H1 (cell line): ENCODE measurements around the gene TATDN2. TPM values are rescaled to one million over a fixed set of nuclear protein-coding genes. Genes with fewer than 3 reads are reported as not detected.

Source experiments
- CTCF ChIA-PET: fragments of 300-600 bp; sonication (Branson Sonifier 250); formaldehyde crosslinking; loops from one replicate; lab custom pipeline; 2021; ENCODE audit not compliant: partially characterized antibody; lab: Charles Lee
- POLR2A ChIA-PET: fragments of 300-600 bp; sonication (Branson Sonifier 250); formaldehyde crosslinking; loops from one replicate; lab custom pipeline; 2021; ENCODE audit warnings: inconsistent platforms; ENCODE audit not compliant: partially characterized antibody; lab: Charles Lee
- DNase-seq, 2 experiments: peaks; one replicate each; pipeline versions ENCODE4 v3.0.0 to v3.0.0-alpha.2; 2010 to 2022; ENCODE audit warnings: low spot score in 2 of 2, low read depth in 1 of 2, mixed read lengths in 1 of 2
- FAIRE-seq: peaks from 2 replicates; lab custom pipeline; 2011; peaks lifted over from hg19 to GRCh38; lab: Jason Lieb, UNC
- H2AFZ ChIP-seq: 2 replicates; pipeline ENCODE4 v1.8.1; 2012; ENCODE audit warnings: low read length, inconsistent platforms
- H2AK5ac ChIP-seq: 2 replicates; pipeline ENCODE4 v1.6.1; 2013; ENCODE audit warnings: low read depth, low read length
- H2BK120ac ChIP-seq: replicated peaks from 2 replicates; pipeline ENCODE3; 2013; ENCODE audit warnings: low read depth, low read length, inconsistent platforms
- H2BK12ac ChIP-seq: 2 replicates; pipeline ENCODE4 v1.6.1; 2013; ENCODE audit warnings: low read depth, low read length
- H2BK15ac ChIP-seq: 2 replicates; pipeline ENCODE4 v1.6.1; 2013; ENCODE audit warnings: low read length
- H2BK20ac ChIP-seq: 2 replicates; pipeline ENCODE4 v1.6.1; 2013; ENCODE audit warnings: low read length
- H2BK5ac ChIP-seq: 2 replicates; pipeline ENCODE4 v1.6.1; 2013; ENCODE audit warnings: low read depth, low read length
- H3K14ac ChIP-seq: 2 replicates; pipeline ENCODE4 v1.6.1; 2013; ENCODE audit warnings: inconsistent platforms; ENCODE audit not compliant: insufficient read length
- H3K18ac ChIP-seq: 2 replicates; pipeline ENCODE4 v1.6.1; 2013; ENCODE audit warnings: low read length; ENCODE audit errors: extremely low read depth
- H3K23ac ChIP-seq: 2 replicates; pipeline ENCODE4 v1.6.1; 2013; ENCODE audit warnings: inconsistent platforms; ENCODE audit not compliant: insufficient read length
- H3K23me2 ChIP-seq: 2 replicates; pipeline ENCODE4 v1.6.1; 2013; ENCODE audit warnings: low read depth, low read length
- H3K27ac ChIP-seq: 2 replicates; pipeline ENCODE4 v1.6.1; 2011; ENCODE audit warnings: low read depth, low read length, inconsistent platforms
- H3K27me3 ChIP-seq, 4 experiments: replicated peaks in 1 of 4; 1 replicate in 1 of 4; 2 replicates in 3 of 4; pipeline versions ENCODE4 v1.6.1 to v1.8.1; 2011 to 2013; ENCODE audit warnings: low read length in 3 of 4, mild to moderate bottlenecking in 3 of 4, inconsistent platforms in 2 of 4, mixed read lengths in 2 of 4, moderate library complexity in 1 of 4; ENCODE audit not compliant: control insufficient read depth in 3 of 4, insufficient read depth in 3 of 4; ENCODE audit errors: extremely low read depth in 1 of 4
- H3K36me3 ChIP-seq, 4 experiments: 2 replicates each; pipeline versions ENCODE4 v1.6.1 to v1.8.1; 2011 to 2013; ENCODE audit warnings: mild to moderate bottlenecking in 4 of 4, low read length in 3 of 4, moderate library complexity in 2 of 4, control low read depth in 1 of 4, inconsistent platforms in 1 of 4; ENCODE audit not compliant: insufficient read depth in 4 of 4, control insufficient read depth in 2 of 4
- H3K4ac ChIP-seq: replicated peaks from 2 replicates; pipeline ENCODE3; 2013; ENCODE audit warnings: low read length, low read depth, mixed read lengths, inconsistent platforms; ENCODE audit not compliant: insufficient read length
- H3K4me1 ChIP-seq, 4 experiments: replicated peaks in 1 of 4; 1 replicate in 1 of 4; 2 replicates in 3 of 4; pipeline versions ENCODE4 v1.6.1 to v1.8.1; 2011 to 2013; ENCODE audit warnings: low read length in 3 of 4, inconsistent platforms in 2 of 4, mixed read lengths in 1 of 4; ENCODE audit not compliant: insufficient read depth in 4 of 4, control insufficient read depth in 3 of 4
- H3K4me2 ChIP-seq, 2 experiments: 2 replicates each; pipeline versions ENCODE4 v1.6.1 to v1.8.1; 2011 to 2013; ENCODE audit warnings: low read depth in 2 of 2, low read length in 2 of 2, control low read depth in 1 of 2, inconsistent platforms in 1 of 2, mild to moderate bottlenecking in 1 of 2; ENCODE audit not compliant: insufficient read depth in 1 of 2
- H3K4me3 ChIP-seq, 4 experiments: fragments of 200-600, 300-600 bp in 1 of 4; sonication (generic), shearing (Covaris generic), sonication (Bioruptor Twin) in 1 of 4; 2 replicates each; pipeline versions ENCODE4 v1.5.1 to v1.8.1; 2011 to 2016; ENCODE audit warnings: low read length in 4 of 4, low read depth in 3 of 4, control low read depth in 2 of 4, inconsistent platforms in 2 of 4, mild to moderate bottlenecking in 2 of 4, mixed read lengths in 1 of 4, moderate library complexity in 1 of 4; ENCODE audit not compliant: insufficient read depth in 2 of 4; ENCODE audit errors: extremely low read depth in 1 of 4
- H3K56ac ChIP-seq: replicated peaks from 2 replicates; pipeline ENCODE3; 2013; ENCODE audit warnings: low read depth, mild to moderate bottlenecking, mixed read lengths, low read length, inconsistent platforms; ENCODE audit not compliant: insufficient read length
- H3K79me1 ChIP-seq: 2 replicates; pipeline ENCODE4 v1.6.1; 2013; ENCODE audit warnings: low read depth, low read length, control low read depth
- H3K79me2 ChIP-seq, 2 experiments: 2 replicates each; pipeline versions ENCODE4 v1.6.1 to v1.8.1; 2012 to 2013; ENCODE audit warnings: low read length in 2 of 2, mild to moderate bottlenecking in 2 of 2, inconsistent platforms in 1 of 2; ENCODE audit not compliant: insufficient read depth in 2 of 2, control insufficient read depth in 1 of 2
- H3K9ac ChIP-seq, 4 experiments: replicated peaks in 1 of 4; 1 replicate in 1 of 4; 2 replicates in 3 of 4; pipeline versions ENCODE4 v1.6.1 to v1.8.1; 2011 to 2013; ENCODE audit warnings: low read depth in 3 of 4, low read length in 3 of 4, control low read depth in 2 of 4, mild to moderate bottlenecking in 2 of 4, moderate library complexity in 2 of 4, inconsistent platforms in 1 of 4; ENCODE audit errors: extremely low read depth in 1 of 4
- H3K9me3 ChIP-seq, 2 experiments: 2 replicates each; pipeline versions ENCODE4 v1.6.1 to v1.8.1; 2012 to 2013; ENCODE audit warnings: mild to moderate bottlenecking in 2 of 2, moderate library complexity in 2 of 2, control low read depth in 1 of 2, inconsistent platforms in 1 of 2, low read depth in 1 of 2, low read length in 1 of 2, mixed read lengths in 1 of 2; ENCODE audit not compliant: insufficient read depth in 2 of 2
- H4K20me1 ChIP-seq, 2 experiments: replicated peaks in 1 of 2; 2 replicates each; pipeline versions ENCODE3 to v1.8.1; 2011 to 2013; ENCODE audit warnings: inconsistent platforms in 2 of 2, low read length in 2 of 2, mild to moderate bottlenecking in 1 of 2; ENCODE audit not compliant: insufficient read depth in 2 of 2, control insufficient read depth in 1 of 2
- H4K5ac ChIP-seq: 2 replicates; pipeline ENCODE4 v1.6.1; 2013; ENCODE audit warnings: low read length, low read depth, mixed read lengths, inconsistent platforms; ENCODE audit not compliant: insufficient read length
- H4K8ac ChIP-seq: 2 replicates; pipeline ENCODE4 v1.8.0; 2013; ENCODE audit warnings: mild to moderate bottlenecking, moderate library complexity, low read length, inconsistent platforms; ENCODE audit not compliant: insufficient read depth; ENCODE audit errors: extremely low read depth
- H4K91ac ChIP-seq: replicated peaks from 2 replicates; pipeline ENCODE3; 2013; ENCODE audit warnings: low read length, mixed read lengths, inconsistent platforms; ENCODE audit not compliant: insufficient read length
- BACH1 ChIP-seq: IDR thresholded peaks from 2 replicates; pipeline ENCODE4 v1.6.1; 2012; ENCODE audit warnings: low read length, improper control_type of control experiment
- EP300 ChIP-seq, 2 experiments: IDR thresholded peaks; 1 replicate in 1 of 2; 2 replicates in 1 of 2; pipeline ENCODE4 v1.6.1; 2011 to 2012; ENCODE audit warnings: low read depth in 2 of 2, low read length in 2 of 2, mild to moderate bottlenecking in 2 of 2, borderline replicate concordance in 1 of 2, inconsistent platforms in 1 of 2, moderate library complexity in 1 of 2
- HDAC6 ChIP-seq: IDR thresholded peaks from one replicate; pipeline ENCODE4 v1.7.1; 2012; ENCODE audit warnings: low read depth, mild to moderate bottlenecking, inconsistent platforms, low read length, moderate library complexity
- KDM1A ChIP-seq: fragments of 200-600, 300-600 bp; sonication (generic); IDR thresholded peaks from 2 replicates; pipeline ENCODE4 v1.7.1; 2016; ENCODE audit warnings: mild to moderate bottlenecking, low read length, borderline replicate concordance
- RNF2 ChIP-seq: fragments of 200-900, 300-1000 bp; sonication (generic); IDR thresholded peaks from 2 replicates; pipeline ENCODE4 v1.7.1; 2016; ENCODE audit warnings: borderline replicate concordance, low read depth, mild to moderate bottlenecking, antibody characterized with exemption, low read length; ENCODE audit not compliant: poor library complexity, severe bottlenecking; ENCODE audit errors: missing control alignments
- RXRA ChIP-seq: IDR thresholded peaks from 2 replicates; pipeline ENCODE4 v1.6.1; 2011; ENCODE audit warnings: low read depth, mild to moderate bottlenecking, low read length, moderate library complexity; ENCODE audit not compliant: insufficient read depth
- SAP30 ChIP-seq: fragments of 300-600 bp; sonication (generic); IDR thresholded peaks from 2 replicates; pipeline ENCODE4 v1.7.1; 2012; ENCODE audit warnings: low read length, moderate library complexity, mild to moderate bottlenecking, inconsistent platforms; ENCODE audit not compliant: insufficient read depth, insufficient replicate concordance
- SUZ12 ChIP-seq: fragments of 200-600 bp; sonication (generic); IDR thresholded peaks from 2 replicates; pipeline ENCODE4 v1.6.1; 2012; ENCODE audit warnings: mild to moderate bottlenecking, inconsistent platforms, low read length, moderate library complexity, mixed read lengths
- TAF7 ChIP-seq: optimal IDR thresholded peaks from 2 replicates; pipeline ENCODE3; 2011; ENCODE audit warnings: low read depth, mild to moderate bottlenecking, inconsistent platforms, low read length, moderate library complexity, borderline replicate concordance
- TCF12 ChIP-seq: IDR thresholded peaks from 2 replicates; pipeline ENCODE4 v1.6.1; 2011; ENCODE audit warnings: low read depth, mild to moderate bottlenecking, low read length
- WGBS, 2 experiments: shearing (Covaris generic) in 1 of 2; methylation state at CpG; one replicate each; pipeline versions ENCODE4 v1.1.6 to v1.1.7; 2013 to 2015; ENCODE audit warnings: low lambda C conversion rate in 2 of 2, mixed read lengths in 2 of 2, inconsistent platforms in 1 of 2, low coverage in 1 of 2, missing lambda C conversion rate in 1 of 2; ENCODE audit not compliant: insufficient replicate concordance in 2 of 2, insufficient coverage in 1 of 2, insufficient read length in 1 of 2; ENCODE audit errors: extremely low coverage in 1 of 2, missing lambda C conversion rate in 1 of 2; 5-methylcytosine and 5-hydroxymethylcytosine counted together
- polyA plus RNA-seq, 7 experiments: library from polyadenylated mRNA; depleted of rRNA in 3 of 7; stranded (reverse) in 5 of 7; unstranded in 2 of 7; fragments of >200 nt in 5 of 7; fragments of 200-250 nt in 2 of 7; gene quantifications; 1 replicate in 5 of 7; 2 replicates in 1 of 7; 4 replicates in 1 of 7; pipeline versions ENCODE4 v1.2.1 to v1.2.3, GENCODE V29; 2011 to 2013; ENCODE audit warnings: missing spikeins in 2 of 7, mixed read lengths in 2 of 7
- total RNA-seq: library from RNA; stranded (reverse); fragmentation: NEBNext Ultra II Directional; extraction: Animal tissue kit (Norgen Biotek cat#: 25700); gene quantifications from 2 replicates; pipeline ENCODE4 v1.2.1, GENCODE V29; 2021
- TF ChIP-seq, protein P1 (sequence below), 3 experiments: IDR thresholded peaks; 1 replicate in 2 of 3; 2 replicates in 1 of 3; pipeline versions ENCODE4 v1.5.1 to v1.6.1; 2011; ENCODE audit warnings: low read length in 3 of 3, mild to moderate bottlenecking in 3 of 3, inconsistent platforms in 2 of 3, low read depth in 1 of 3, moderate library complexity in 1 of 3; ENCODE audit not compliant: insufficient read depth in 1 of 3; ENCODE audit errors: control extremely low read depth in 1 of 3

Gene TATDN2
- total and polyA plus RNA-seq, 2 of the 8 experiments (the other 6 are each of a cell fraction or from before 2014, with no cell fraction given): 12.1 to 34.8 TPM

DNA sequence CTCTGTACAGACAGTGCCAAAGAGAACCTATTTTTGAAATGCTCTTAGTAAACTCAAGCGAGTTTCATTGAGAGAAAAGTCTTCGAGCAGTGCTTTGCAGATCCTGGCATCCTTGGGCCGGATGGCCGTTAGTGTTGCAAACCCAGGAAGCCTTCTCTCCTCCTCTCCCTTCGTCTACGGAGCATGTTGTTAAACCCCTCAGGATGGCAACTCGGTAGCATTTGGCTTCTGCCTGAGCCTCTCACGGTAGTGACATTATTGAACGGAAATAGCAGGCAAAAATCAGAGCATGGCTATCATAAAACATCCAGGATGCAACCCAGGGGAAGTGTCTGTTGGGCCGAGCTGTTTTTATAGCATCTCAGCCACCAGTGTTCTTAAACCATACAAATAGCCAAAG is 79.3 kb downstream of the TATDN2 start:
- H3K56ac ChIP-seq: no peak overlapping the region
- H2BK12ac ChIP-seq: no peak overlapping the region
- H2BK20ac ChIP-seq: no peak overlapping the region
- TF ChIP-seq BACH1 (no peak), TCF12 (no peak), SUZ12 (no peak), SAP30 (no peak), TAF7 (no peak), KDM1A (no peak), HDAC6 (no peak), RXRA (no peak), RNF2 (no peak), EP300 (IDR thresholded peaks at IDR 0.05; ENCODE audit: borderline replicate concordance in 1 of 2, low read depth in 2 of 2, low read length in 2 of 2) (no peak)
- TF ChIP-seq, protein P1, sequence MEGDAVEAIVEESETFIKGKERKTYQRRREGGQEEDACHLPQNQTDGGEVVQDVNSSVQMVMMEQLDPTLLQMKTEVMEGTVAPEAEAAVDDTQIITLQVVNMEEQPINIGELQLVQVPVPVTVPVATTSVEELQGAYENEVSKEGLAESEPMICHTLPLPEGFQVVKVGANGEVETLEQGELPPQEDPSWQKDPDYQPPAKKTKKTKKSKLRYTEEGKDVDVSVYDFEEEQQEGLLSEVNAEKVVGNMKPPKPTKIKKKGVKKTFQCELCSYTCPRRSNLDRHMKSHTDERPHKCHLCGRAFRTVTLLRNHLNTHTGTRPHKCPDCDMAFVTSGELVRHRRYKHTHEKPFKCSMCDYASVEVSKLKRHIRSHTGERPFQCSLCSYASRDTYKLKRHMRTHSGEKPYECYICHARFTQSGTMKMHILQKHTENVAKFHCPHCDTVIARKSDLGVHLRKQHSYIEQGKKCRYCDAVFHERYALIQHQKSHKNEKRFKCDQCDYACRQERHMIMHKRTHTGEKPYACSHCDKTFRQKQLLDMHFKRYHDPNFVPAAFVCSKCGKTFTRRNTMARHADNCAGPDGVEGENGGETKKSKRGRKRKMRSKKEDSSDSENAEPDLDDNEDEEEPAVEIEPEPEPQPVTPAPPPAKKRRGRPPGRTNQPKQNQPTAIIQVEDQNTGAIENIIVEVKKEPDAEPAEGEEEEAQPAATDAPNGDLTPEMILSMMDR (IDR thresholded peaks at IDR 0.05; ENCODE audit: control extremely low read depth in 1 of 3, insufficient read depth in 1 of 3, low read depth in 1 of 3, low read length in 3 of 3): no peak
- H3K79me2 ChIP-seq: no peaks in the 10 kb centered on the region
- H3K36me3 ChIP-seq: no peaks in the 10 kb centered on the region
- DNase-seq (no peak), FAIRE-seq (no peak)
- no peaks in the 10 kb centered on the region for H3K9me3 ChIP-seq
- 84% methylated on average over 10 of the region's 10 CpGs; no CpG with 5 or more reads in 1 of the 2 experiments for WGBS, 2 experiments
- no peak overlapping the region for H3K9ac ChIP-seq
- no peak overlapping the region for H3K4me3 ChIP-seq
- no peak overlapping the region for H3K27ac ChIP-seq
- H3K27me3 ChIP-seq: peaks cover 0 to 4% (median 1%) of the 10 kb centered on the region in 4 experiments; a peak in 3 of 7 replicates
- H3K4ac ChIP-seq: no peak overlapping the region
- H4K91ac ChIP-seq: no peak overlapping the region
- H3K23ac ChIP-seq: no peak overlapping the region
- H4K20me1 ChIP-seq: no peaks in the 10 kb centered on the region
- no peaks in the 10 kb centered on the region; the same call in 1 of the 2 replicates for H3K23me2 ChIP-seq
- H3K79me1 ChIP-seq: no peaks in the 10 kb centered on the region
- H4K5ac ChIP-seq: no peak overlapping the region
- no peak overlapping the region for H2BK120ac ChIP-seq
- CTCF ChIA-PET: no interaction called here
- no peak overlapping the region for H3K18ac ChIP-seq
- H2BK15ac ChIP-seq: no peak overlapping the region
- no peak overlapping the region for H2AFZ ChIP-seq
- no peak overlapping the region for H2AK5ac ChIP-seq
- H3K4me2 ChIP-seq: no peak overlapping the region
- H3K4me1 ChIP-seq: no peaks in the 10 kb centered on the region
- POLR2A ChIA-PET: no interaction called here
- H3K14ac ChIP-seq: no peak overlapping the region
- H4K8ac ChIP-seq: no peak overlapping the region
- no peak overlapping the region for H2BK5ac ChIP-seq
